GM21423 (cell line): ENCODE results near the gene HSBP1L1.

Source experiments
- ATAC-seq: cut with Tn5 transposase; IDR thresholded peaks from one replicate; pipeline ENCODE4 v1.9.1; 2021; ENCODE audit warnings: mild to moderate bottlenecking, moderate library complexity; ENCODE audit not compliant: unreplicated experiment

Gene HSBP1L1

DNA sequence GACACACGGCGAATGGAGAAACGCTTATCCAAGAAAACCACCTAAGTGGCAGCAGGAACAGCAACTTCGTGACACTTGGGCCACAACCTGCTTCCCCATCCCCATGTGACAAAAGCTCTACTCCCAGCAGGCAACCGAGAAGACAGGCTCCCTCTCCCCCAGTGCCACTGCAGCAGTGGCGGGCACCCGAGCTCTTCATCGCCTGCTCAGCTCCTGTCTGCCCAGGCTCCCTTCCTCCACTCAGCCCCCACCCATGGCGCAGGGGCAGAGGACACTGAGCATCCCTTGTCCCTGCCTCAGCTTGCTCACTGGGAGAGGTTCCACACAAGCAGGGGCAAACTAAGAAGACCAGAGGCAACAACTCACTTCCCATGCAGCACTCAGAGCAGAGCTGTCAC, 35.9 kb upstream of the HSBP1L1 start:
- ATAC-seq, result no peak

DNA sequence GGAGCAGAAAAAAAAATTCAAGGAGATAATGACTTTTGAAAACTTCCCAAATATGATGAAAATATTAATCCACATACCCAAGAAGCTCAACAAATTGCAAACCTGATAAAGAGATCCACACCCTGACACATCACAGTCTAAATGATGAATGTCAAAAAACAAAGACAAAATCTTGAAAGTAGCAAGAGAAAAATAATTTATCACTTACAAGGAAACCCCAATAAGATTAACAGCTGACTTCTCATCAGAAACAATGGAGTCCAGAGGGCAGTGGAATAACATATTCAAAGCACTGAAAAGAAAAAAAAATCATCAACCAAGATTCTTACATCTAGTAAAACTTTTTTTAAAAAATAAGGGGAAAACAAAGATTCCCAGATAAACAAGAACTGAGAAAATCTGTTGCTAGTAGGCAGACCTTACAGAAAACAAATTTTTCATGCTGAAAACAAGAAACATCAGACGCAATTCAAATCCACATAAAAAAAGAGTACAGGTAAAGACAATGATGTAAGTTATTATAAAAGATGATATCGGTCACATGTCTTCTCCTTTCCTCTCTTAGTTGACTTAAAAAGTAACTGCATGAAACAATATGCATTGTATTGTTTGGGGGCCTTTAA, 34.3 kb upstream of the HSBP1L1 start:
- no peak for ATAC-seq

DNA sequence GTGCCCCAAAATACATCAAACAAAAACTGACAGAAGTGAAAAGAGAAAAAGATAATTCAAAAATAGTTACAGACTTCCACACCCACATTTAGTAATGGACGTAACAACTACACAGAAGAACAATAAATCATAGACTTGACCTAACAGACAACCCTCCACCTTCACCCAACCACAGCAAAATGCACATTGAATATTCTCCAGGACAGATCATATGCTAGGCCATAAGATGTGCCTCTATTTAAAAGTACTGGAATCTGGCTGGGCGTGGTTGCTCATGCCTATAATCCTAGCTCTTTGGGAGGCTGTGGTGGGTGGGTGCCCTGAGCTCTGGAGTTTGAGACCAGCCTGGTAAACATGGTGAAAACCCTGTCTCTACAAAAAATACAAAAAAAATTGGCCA, 33.0 kb upstream of the HSBP1L1 start:
- no peak for ATAC-seq

DNA sequence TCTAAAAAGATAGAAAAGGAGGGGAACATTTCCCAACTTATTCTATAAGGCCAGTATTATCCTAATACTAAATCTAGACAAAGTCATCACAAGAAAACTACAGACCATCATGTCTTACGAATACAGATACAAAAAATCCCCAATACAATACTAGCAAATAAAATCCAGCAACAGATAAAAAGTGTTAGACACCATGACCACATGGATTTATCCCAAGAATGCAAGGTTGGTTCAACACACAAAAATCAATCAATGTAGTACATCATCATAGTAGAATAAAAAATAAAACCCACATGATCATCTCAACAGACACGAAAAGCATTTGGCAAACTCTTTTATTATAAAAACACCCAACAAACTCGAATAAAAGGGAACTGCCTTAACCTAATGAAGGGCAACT, 31.5 kb upstream of the HSBP1L1 start:
- no peak for ATAC-seq

DNA sequence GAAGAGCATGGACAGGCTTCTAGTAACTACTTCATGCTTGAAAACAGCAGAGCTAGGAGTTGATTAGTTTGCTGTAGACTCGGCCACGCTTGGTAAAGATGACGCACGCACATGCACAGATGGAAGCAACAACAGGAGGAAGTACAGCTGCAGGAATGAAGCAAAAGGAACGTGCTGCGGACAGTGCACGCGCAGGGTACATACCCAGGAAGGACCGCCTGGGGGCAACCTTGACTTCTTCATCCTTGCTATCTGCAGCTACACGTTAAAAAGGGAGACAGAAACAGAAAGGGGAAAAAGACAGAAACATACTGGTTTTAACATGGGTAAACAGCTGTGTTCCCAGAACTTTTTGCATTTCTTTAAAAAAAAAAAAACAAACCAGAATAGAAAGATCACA, 30.7 kb upstream of the HSBP1L1 start:
- no peak for ATAC-seq

DNA sequence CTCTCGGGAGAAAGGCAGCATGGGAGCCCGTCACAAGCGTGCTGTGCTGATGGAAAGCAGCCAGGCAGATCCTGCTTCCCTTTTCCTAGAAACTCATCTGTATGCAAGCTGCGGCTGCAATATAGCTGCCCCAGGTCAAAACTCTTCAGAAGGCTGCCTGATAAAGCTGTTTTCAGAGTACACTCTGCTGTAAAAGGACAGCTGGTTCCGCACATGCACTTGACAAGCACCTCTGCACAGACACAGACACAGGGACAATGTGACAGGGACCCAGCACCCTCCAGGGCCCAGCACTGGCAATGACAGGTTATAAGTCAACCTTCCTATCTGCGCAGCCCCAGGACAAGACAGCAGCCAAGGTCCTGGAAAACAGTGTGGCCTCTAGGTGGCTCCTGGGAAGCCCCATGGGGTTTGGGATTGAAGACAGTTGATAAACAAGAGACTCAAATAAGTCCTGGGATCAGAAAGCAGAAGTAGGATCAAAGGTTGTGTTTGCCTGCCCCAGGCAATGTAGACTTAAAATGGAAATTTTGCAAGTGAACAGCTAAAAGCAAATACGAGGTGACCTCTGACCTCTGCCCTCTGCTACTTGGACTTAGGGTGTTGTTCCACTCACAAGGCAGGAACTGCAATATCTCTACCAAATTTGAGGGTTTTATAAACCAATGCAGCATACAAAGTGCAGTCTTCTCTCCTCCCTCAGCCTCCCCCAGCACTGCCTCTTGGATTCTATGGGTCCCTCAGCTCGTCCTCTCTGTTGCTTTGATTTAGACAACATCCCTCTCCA, 29.9 kb upstream of the HSBP1L1 start:
- no peak for ATAC-seq

DNA sequence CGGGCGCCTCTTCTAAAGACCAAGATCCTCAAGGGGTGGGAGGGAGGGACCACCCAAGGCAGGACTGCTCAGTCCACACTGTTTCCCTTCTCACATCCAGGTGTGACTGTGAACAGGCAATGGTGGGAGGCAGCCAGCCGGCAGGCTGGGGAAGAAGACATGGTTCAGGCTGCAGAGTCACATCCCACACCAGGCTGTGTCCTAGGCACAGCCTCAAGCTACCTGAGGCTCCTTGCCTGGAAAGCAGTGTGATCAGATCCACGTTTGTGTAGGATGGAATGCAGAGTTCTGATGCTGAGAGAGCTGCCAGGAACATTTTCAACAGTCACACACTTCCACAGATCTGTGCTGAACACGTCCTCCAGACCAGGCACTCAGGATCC, 29.4 kb upstream of the HSBP1L1 start:
- ATAC-seq, result no peak

DNA sequence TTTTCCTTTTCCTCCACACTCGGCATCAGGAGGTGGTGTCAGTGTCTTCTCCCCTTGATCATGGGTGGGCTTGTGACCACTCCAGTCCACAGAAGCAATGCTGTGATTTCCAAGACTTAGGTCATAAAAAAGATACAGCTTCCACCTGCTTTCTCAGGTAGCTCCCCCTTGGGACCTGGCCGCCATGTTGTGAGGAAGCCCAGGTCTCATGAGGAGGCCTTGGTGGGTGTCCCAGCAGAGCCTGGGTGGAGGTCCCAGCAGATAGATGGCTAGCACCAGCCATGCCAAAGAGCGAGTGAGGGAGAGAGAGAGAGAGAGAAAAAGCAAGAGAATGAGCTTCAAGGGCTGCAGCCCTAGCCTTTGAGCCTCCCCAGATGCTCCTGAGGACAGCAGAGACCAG, 28.9 kb upstream of the HSBP1L1 start:
- no peak for ATAC-seq

DNA sequence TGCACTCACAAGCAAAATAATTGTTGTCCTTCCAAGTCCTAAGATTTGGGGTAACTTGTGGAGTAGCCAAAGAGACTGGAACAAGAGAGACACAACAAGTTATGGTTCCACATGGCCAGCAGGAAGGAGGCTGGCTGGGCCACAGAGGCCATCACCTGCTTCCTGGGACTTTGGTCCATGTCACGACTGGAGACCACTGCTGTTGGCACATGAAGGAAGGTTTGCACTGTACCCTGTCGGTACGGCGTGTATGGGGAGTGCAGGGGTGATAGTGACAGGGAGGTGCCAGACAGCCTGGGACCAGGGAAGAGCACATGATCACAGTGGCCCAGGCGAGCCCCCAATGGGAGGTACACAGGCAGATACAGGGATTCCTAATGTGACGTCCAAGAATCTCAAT, 28.5 kb upstream of the HSBP1L1 start:
- ATAC-seq, result no peak

DNA sequence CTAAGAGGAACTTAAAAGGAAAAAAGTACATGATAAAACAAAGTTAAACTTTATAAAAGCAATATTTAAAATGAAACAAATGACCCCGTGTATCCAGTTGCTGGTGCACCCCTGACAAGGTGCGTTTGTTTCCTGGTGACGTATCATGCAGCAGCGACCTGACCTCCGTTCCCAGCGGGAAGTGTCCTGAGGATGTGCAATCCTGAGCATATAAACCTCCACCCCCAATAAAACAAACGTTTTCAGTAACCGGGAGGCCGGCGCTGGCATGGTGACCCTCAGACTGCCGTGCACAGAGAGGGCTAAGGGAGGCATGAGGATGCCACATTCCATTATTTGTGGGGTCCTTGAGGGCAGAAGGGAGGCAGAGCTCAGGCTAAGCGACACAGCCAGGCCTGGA, 27.8 kb upstream of the HSBP1L1 start:
- no peak for ATAC-seq

DNA sequence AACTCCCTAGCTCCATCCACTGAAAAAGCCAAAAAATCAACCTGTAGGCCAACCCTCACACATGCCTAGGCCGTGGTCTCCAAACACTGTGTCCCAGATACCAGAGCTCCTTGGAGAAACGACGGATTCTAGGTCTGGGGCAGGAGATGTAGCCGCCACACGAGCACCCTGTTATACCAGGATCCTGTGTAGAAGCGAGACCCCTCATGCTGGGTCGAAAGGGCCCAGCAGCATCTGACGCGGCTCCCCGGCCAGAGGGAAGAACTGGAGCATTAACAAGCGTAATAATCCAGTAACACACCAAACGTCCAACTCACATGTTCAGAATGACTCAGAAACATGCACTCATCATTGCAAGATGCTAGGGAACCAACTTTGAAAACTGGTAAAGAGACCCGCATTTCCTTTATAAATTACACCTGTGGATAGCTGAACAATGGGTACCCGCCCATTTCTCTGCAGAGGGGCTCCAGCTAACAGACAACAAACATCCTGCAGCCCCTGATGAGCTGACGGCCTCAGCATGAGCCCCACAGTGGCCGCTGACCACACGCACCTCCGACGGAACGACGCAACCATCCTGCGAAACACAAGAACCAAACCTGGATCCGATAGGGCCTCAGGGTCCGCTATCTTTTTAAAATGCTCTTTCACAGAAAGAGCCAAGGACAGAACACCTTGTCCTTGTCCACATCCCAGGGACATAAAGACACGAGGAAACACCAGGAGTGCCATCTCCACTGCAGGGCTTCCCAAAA, 27.2 kb upstream of the HSBP1L1 start:
- no peak for ATAC-seq

DNA sequence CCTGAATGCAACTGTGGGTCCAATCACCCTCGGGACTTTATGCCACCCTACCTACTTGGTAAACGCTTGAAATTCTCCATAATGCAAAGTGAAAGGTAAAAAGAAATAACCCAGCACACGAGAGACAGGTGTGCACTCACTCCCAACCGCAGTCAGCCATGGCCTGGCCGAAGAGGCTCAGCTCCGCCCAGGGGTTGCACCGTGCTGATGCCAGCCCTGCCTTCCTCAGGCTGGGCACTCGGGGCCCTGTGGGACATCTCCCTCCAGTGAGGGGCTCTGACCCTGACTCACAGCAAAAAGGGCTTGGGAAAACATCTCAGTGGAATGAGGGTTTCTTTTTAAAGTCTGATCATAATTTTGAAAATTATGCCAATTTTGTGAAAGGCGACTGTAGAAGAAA, 26.2 kb upstream of the HSBP1L1 start:
- no peak for ATAC-seq

DNA sequence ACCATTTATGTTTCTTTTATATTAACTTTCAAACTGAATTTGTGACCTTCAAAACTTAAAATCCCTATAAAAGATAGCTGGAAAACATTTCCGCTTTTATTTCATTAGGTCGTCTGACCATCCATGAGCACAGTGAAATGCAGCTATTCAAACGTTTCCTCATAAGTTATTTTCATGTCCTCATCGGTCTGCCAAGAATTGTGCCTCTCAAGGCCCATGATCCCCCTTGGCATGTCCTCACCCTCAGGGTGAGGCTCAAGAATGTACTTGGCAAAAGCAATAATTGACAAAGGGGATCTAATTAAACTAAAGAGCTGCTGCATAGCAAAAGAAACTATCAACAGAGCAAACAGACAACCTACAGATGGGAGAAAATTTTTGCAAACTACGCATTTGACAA, 25.3 kb upstream of the HSBP1L1 start:
- ATAC-seq, result no peak

DNA sequence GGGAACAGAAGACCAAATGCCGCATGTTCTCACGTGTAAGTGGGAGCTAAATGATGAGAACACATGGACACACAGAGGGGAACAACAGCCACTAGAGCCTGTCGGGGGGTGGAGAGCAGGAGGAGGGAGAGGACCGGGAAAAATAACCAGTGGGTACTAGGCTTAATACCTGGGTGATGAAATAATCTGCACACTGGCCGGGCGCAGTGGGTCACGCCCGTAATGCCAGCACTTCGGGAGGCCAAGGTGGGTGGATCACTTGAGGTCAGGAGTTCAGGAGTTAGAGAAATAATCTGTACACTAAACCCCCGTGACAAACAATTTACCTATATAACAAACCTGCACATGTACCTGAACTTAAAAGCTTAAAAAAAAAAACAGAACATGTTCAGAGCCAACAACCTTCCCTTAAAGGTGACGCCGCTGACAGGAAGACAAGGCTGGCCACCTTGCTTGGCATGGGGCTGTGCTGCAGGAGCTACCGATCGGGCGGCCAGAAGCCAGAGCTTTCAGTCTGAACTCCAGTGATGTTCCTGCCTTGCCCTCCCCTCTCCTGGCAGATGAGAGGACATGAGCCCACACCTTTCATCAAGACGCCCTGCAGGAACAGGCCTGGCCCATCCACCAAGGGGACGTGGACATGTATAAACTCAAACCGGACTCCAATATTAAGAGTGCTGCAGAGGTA, 24.2 kb upstream of the HSBP1L1 start:
- ATAC-seq, result no peak

DNA sequence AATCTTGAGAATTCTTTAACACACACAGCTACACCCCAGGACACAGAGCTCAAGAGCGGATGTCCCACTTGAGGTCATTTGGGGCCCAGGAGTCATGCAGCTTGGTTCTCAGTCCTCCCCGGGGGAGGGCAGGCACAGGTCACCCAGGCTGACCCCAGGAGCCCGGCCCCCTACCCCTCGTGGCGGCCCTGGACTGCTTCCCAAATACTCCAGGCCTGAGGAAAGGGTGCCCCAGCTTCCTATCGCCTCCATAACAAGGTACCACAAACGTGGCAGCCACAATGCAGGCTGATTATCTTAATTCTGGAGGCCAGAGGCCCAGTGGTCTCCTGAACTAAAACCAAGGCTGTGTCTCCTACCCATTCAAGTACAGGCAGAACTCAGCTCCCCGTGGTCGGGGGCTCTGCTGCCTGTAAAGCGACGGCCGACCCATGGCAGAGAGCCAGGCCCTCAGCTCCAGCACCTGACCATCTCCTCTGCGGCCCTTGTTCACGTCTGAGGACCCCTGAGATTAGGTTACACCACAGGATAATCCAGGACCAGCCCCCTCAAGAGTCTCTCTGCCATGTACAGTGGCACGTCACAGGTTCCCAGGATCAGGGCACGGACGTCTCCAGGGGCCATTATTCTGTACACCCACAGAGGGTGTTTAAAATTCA, 23.5 kb upstream of the HSBP1L1 start:
- ATAC-seq, result no peak

DNA sequence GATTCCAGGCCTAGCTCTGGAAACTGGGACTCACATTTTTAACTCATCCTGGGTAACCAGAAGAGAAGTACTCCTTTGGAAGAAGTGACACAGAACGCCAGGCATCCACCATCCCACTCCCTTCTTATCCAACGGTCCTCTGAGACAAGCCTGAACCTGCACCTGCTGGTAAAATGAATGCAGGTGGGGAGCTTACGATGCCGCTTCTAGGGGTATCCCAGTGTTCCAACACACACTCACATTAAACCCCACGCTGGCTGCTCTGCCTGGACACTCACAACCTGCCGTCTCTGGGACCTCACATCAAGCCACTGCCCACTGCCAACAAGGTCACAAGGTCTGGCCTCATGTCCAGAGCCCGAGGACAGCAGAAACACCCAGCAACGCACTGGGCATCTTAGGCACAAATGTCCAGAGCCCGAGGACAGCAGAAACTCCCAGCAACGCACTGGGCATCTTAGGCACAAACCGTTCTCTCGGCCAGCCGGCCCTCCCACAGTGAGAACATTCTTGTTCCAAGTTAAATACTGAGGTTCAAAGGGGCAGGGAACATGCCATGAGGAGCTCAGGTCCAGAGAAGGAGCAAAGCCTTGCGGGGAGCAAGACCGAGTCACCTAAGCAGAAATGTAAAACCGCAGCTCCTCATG, 22.8 kb upstream of the HSBP1L1 start:
- no peak for ATAC-seq

DNA sequence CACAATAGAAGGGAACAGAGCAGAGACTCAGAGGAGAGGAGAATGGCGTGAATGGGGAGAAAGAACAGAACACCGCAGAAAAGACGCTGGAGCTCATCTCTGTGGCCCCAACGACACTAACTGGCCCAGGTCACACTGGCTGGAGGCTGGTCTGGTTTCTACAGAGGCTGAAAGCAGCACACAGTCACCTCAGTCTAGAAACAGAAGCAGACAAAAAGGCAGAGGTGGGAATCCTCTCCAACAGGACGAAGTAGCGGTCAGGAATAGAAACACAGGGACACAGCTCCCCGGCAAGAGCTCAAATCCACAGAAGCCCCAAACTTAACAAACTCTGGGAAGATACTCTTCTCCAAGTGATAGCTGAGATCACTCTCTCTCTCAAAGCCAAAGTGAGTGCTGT, 22.2 kb upstream of the HSBP1L1 start:
- no peak for ATAC-seq

DNA sequence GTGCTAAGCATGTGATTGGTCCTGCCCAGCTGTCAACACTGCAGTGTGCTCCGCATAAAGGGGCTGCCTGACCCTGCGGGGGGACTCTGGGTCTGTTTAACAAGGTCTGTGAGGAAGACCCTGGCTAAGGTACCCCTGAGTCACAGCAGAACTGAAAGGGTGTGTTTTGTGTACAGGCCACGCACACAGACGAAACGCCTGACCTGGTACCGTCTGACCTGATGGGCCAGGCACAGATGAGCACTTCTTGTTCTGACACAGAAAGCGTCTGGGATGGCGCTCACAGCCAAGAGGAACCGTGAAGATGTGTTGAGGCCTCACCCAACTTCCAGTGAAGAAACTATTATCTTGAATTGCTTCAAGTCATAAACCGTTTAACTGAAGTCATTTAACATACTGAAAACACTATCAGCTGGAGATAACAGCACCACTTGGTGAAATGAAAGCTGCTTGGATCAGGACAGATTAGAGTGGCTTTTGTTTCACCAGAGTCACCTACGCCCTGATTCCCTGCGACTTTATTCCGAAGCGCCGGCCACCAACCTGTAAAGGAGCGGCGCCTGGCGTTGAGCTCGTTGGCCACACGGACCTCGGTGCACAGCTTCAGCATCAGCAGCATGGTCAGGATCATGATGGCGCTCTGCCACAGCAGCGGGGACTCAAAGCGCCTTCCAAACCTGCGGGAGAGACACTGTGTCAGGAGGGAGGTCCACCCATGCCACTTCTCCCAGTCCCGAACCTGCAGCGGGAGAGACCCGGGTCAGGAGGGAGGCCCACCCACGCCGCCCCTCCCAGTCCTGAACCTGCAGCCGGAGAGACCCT, 21.4 kb upstream of the HSBP1L1 start:
- no peak for ATAC-seq

DNA sequence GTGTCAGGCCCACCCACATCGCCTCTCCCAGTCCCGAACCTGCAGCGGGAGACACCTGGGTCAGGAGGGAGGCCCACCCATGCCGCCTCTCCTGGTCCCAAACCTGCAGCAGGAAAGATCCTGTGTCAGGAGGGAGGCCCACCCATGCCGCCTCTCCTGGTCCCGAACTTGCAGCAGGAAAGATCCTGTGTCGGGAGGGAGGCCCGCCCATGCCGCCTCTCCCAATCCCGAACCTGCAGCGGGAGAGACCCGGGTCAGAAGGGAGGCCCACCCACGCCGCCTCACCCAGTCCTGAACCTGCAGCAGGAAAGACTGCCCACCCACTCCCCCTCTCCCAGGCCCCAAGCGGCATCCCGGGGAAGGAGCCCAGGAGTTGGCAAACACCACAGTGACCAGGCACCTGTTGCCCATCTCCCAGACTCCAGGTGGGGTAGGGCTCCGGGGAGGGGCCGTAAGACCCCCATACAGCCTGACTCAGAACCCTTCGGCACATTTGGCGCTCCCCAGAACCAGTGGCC, 20.8 kb upstream of the HSBP1L1 start:
- ATAC-seq, result no peak
